Muscle layer of duodenum (tissue), 2 donors: ENCODE results near the gene MRPL37.

Experiments used
- H3K27ac ChIP-seq: one replicate; pipeline ENCODE4 v1.7.0; 2013; ENCODE audit warnings: mild to moderate bottlenecking, low read length
- H3K27me3 ChIP-seq: one replicate; pipeline ENCODE4 v1.7.0; 2013; ENCODE audit warnings: low read depth, mild to moderate bottlenecking, control low read depth, low read length
- H3K36me3 ChIP-seq, 2 donors: one replicate each; pipeline ENCODE4 v1.7.0; 2013; ENCODE audit warnings: low read length in 2 of 2, control low read depth in 1 of 2, mild to moderate bottlenecking in 1 of 2; ENCODE audit not compliant: insufficient read depth in 2 of 2, control insufficient read depth in 1 of 2
- H3K4me1 ChIP-seq, 2 donors: one replicate each; pipeline ENCODE4 v1.7.0; 2013; ENCODE audit warnings: low read length in 2 of 2, mild to moderate bottlenecking in 2 of 2, control low read depth in 1 of 2, moderate library complexity in 1 of 2; ENCODE audit not compliant: insufficient read depth in 2 of 2, control insufficient read depth in 1 of 2
- H3K4me3 ChIP-seq, 2 donors: one replicate each; pipeline ENCODE4 v1.7.0; 2013; ENCODE audit warnings: low read length in 2 of 2, low read depth in 1 of 2, mild to moderate bottlenecking in 1 of 2
- H3K9me3 ChIP-seq, 2 donors: one replicate each; pipeline ENCODE4 v1.7.0; 2013; ENCODE audit warnings: low read length in 2 of 2, control low read depth in 1 of 2, mild to moderate bottlenecking in 1 of 2; ENCODE audit not compliant: control insufficient read depth in 1 of 2
- donor health status: healthy.

MRPL37 gene

GRCh38 chr1:54266908-54267307 is 66.9 kb downstream of the MRPL37 start:
- H3K27ac ChIP-seq = no peak overlapping the region
- H3K4me1 ChIP-seq = peaks cover 7 to 22% of the 10 kb centered on the region in 2 donors
- H3K27me3 ChIP-seq = no peaks in the 10 kb centered on the region
- H3K4me3 ChIP-seq = no peak overlapping the region
- no peaks in the 10 kb centered on the region for H3K36me3 ChIP-seq
- H3K9me3 ChIP-seq = no peaks in the 10 kb centered on the region
